HepG2 (cell line): ENCODE measurements around the gene HBA1. TPM values are rescaled to one million over a fixed set of nuclear protein-coding genes. Genes with fewer than 3 reads are reported as not detected.
A peak's percentile ranks its signal among the peaks of the same experiment; 100 is the strongest.

Experiments
- BCLAF1 ChIP-seq: fragments of 450-650 bp; IDR thresholded peaks from 2 replicates; pipeline ENCODE4 v1.6.1; 2017; ENCODE audit warnings: mild to moderate bottlenecking
- DRAP1 ChIP-seq: IDR thresholded peaks from 2 replicates; pipeline ENCODE4 v1.6.1; 2016; ENCODE audit warnings: missing genetic modification reagents, missing compliant biosample characterization
- E2F2 ChIP-seq: sonication (generic); formaldehyde crosslinking; IDR thresholded peaks from 2 replicates; pipeline ENCODE4 v1.4.0; 2020; ENCODE audit warnings: missing genetic modification reagents, borderline replicate concordance
- E2F5 ChIP-seq: sonication (generic); formaldehyde crosslinking; conservative IDR thresholded peaks from 2 replicates; pipeline ENCODE4 v1.4.0; 2020; ENCODE audit warnings: missing genetic modification reagents
- EHMT2 ChIP-seq: fragments of 200-600 bp; sonication (generic); IDR thresholded peaks from 2 replicates; pipeline ENCODE4 v1.7.0; 2017; ENCODE audit warnings: antibody characterized with exemption, low read depth, low read length, borderline replicate concordance
- FOXM1 ChIP-seq: sonication (generic); formaldehyde crosslinking; IDR thresholded peaks from 2 replicates; pipeline ENCODE4 v1.5.0; 2020; ENCODE audit warnings: missing genetic modification reagents
- MNT ChIP-seq: fragments of 450-650 bp; IDR thresholded peaks from 2 replicates; pipeline ENCODE4 v1.6.1; 2016
- NR3C1 ChIP-seq: sonication (generic); formaldehyde crosslinking; IDR thresholded peaks from 2 replicates; pipeline ENCODE4 v1.4.0; 2020; ENCODE audit warnings: missing genetic modification reagents
- PCBP2 ChIP-seq: fragments of 200-400 bp; formaldehyde crosslinking; optimal IDR thresholded peaks from 2 replicates; pipeline ENCODE3; 2018; ENCODE audit warnings: low read length, low read depth; ENCODE audit not compliant: poor library complexity, severe bottlenecking
- PHF21A ChIP-seq: sonication (generic); formaldehyde crosslinking; IDR thresholded peaks from 2 replicates; pipeline ENCODE4 v1.5.0; 2020; ENCODE audit warnings: mild to moderate bottlenecking, missing genetic modification reagents
- POLR2AphosphoS2 ChIP-seq: IDR thresholded peaks from 2 replicates; pipeline ENCODE4 v1.6.1; 2011; ENCODE audit warnings: low read depth, low read length, improper control_type of control experiment
- TBL1XR1 ChIP-seq: fragments of 150-350 bp; IDR thresholded peaks from 2 replicates; pipeline ENCODE4 v1.6.1; 2014; ENCODE audit warnings: borderline replicate concordance, low read length; ENCODE audit not compliant: partially characterized antibody
- ZC3H13 ChIP-seq: sonication (generic); formaldehyde crosslinking; IDR thresholded peaks from 2 replicates; pipeline ENCODE4 v1.8.1; 2023; ENCODE audit warnings: mild to moderate bottlenecking, missing genetic modification reagents, moderate library complexity
- ZFP37 ChIP-seq: sonication (generic); formaldehyde crosslinking; IDR thresholded peaks from 2 replicates; pipeline ENCODE4 v1.4.0; 2020; ENCODE audit warnings: missing genetic modification reagents, borderline replicate concordance
- ZNF564 ChIP-seq: sonication (generic); formaldehyde crosslinking; IDR thresholded peaks from 2 replicates; pipeline ENCODE4 v1.8.1; 2023; ENCODE audit warnings: mild to moderate bottlenecking, missing genetic modification reagents
- ZNF652 ChIP-seq: IDR thresholded peaks from 2 replicates; pipeline ENCODE4 v1.6.1; 2016; ENCODE audit warnings: low read depth, borderline replicate concordance
- ZNF687 ChIP-seq: sonication (generic); formaldehyde crosslinking; IDR thresholded peaks from 2 replicates; pipeline ENCODE4 v1.5.1; 2020; ENCODE audit warnings: mild to moderate bottlenecking, missing genetic modification reagents, moderate library complexity
- polyA plus RNA-seq, 8 experiments: library from polyadenylated mRNA; depleted of rRNA in 3 of 8; stranded (reverse) in 7 of 8; unstranded in 1 of 8; fragments of >200 nt; fragmentation: Illumina TruSeq in 4 of 8; extraction: Trizol in 4 of 8; gene quantifications; 2 replicates each; pipeline versions ENCODE4 v1.2.1 to v1.2.3, GENCODE V29; 2011 to 2016; ENCODE audit warnings: low read depth in 4 of 8, missing spikeins in 1 of 8, mixed read lengths in 1 of 8; ENCODE audit not compliant: insufficient read depth in 1 of 8
- total RNA-seq, 5 experiments: library from RNA; depleted of rRNA; stranded (reverse); fragments of >200 nt; fragmentation: Illumina TruSeq; extraction: Trizol; gene quantifications; 2 replicates each; pipeline ENCODE4 v1.2.3, GENCODE V29; 2016; ENCODE audit warnings: low read depth in 1 of 5

The HBA1 gene
- total and polyA plus RNA-seq, 2 of the 13 experiments (the other 11 are each of a cell fraction or from before 2014, with no cell fraction given): 0.59 TPM; not detected in 1

GRCh38 chr16:180681-181564, 4.4 kb downstream of the HBA1 start (continued):
- no peak for TF ChIP-seq POLR2AphosphoS2
- TF ChIP-seq ZNF687 (CRISPR knock-in tag): peak; percentile 99
- TF ChIP-seq MNT: no peak
- TF ChIP-seq PHF21A: peak; percentile 59; the same call in 1 of the 2 replicates
- TF ChIP-seq NR3C1 (CRISPR knock-in tag): no peak
- no peak for TF ChIP-seq BCLAF1
- no peak for TF ChIP-seq TBL1XR1
- no peak for TF ChIP-seq ZNF652 (CRISPR knock-in tag)
- peak; percentile 90; the same call in 1 of the 2 replicates for TF ChIP-seq E2F2
- TF ChIP-seq ZNF564 (CRISPR knock-in tag): peak; percentile 96
- no peak for TF ChIP-seq PCBP2
- TF ChIP-seq ZFP37 (CRISPR knock-in tag): peak; percentile 94; the same call in 1 of the 2 replicates
- peak; percentile 98 for TF ChIP-seq ZC3H13 (CRISPR knock-in tag)
- TF ChIP-seq EHMT2: no peak
- TF ChIP-seq DRAP1: 0 out of 2 replicates have a peak, but pooled peaks have one; percentile 16
- TF ChIP-seq FOXM1 (CRISPR knock-in tag): peak; percentile 88
- 0 out of 2 replicates have a peak, but pooled peaks have one; percentile 45 for TF ChIP-seq E2F5 (CRISPR knock-in tag)
